Measurements from ENCODE around the gene EFNB3.

EFNB3 gene

DNA sequence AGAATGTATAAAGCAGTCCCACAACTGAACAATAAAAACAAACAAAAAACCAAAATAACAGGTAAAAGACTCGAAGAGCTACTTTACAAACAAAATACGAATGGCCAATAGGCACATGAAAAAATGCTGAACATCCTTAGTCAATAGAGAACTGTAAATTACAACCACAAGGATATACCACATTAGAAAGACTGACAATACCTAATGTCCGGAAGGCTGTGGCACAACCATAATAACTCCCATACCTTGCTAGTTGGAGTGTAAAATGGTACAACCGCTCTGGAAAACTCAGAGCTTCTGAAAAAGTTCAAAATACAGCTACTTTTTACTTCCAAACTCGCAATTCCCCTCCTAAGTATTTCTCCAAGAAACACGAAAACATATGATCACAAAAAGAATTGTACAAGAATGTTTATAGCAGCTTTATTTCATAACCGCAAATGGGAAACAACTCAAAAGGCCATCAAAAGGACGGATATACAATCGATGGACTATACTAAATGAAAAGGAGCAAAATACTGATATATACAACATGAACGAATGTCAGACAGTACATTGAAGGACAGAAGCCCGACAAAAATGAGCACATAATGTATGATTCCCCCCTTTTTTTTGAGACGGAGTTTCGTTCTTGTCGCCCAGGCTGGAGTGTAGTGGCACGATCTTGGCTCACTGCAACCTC is 20.0 kb upstream of the EFNB3 start:
- TF ChIP-seq, protein P1, sequence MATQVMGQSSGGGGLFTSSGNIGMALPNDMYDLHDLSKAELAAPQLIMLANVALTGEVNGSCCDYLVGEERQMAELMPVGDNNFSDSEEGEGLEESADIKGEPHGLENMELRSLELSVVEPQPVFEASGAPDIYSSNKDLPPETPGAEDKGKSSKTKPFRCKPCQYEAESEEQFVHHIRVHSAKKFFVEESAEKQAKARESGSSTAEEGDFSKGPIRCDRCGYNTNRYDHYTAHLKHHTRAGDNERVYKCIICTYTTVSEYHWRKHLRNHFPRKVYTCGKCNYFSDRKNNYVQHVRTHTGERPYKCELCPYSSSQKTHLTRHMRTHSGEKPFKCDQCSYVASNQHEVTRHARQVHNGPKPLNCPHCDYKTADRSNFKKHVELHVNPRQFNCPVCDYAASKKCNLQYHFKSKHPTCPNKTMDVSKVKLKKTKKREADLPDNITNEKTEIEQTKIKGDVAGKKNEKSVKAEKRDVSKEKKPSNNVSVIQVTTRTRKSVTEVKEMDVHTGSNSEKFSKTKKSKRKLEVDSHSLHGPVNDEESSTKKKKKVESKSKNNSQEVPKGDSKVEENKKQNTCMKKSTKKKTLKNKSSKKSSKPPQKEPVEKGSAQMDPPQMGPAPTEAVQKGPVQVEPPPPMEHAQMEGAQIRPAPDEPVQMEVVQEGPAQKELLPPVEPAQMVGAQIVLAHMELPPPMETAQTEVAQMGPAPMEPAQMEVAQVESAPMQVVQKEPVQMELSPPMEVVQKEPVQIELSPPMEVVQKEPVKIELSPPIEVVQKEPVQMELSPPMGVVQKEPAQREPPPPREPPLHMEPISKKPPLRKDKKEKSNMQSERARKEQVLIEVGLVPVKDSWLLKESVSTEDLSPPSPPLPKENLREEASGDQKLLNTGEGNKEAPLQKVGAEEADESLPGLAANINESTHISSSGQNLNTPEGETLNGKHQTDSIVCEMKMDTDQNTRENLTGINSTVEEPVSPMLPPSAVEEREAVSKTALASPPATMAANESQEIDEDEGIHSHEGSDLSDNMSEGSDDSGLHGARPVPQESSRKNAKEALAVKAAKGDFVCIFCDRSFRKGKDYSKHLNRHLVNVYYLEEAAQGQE (IDR thresholded peaks at IDR 0.05; ENCODE audit: insufficient replicate concordance, low read depth) = no peak
- TF ChIP-seq POLR2AphosphoS5 (IDR thresholded peaks at IDR 0.05; ENCODE audit: low read depth) (no peak), GABPA (IDR thresholded peaks at IDR 0.05; ENCODE audit: low read depth) (no peak), SPI1 (IDR thresholded peaks at IDR 0.05; ENCODE audit: borderline replicate concordance, low read depth) (no peak)
- Histone ChIP-seq H3K4me3 (replicated peaks; ENCODE audit: insufficient read depth, low read length) (peak overlapping the region; percentile 73), H3K27me3 (ENCODE audit: insufficient read depth, poor library complexity, severe bottlenecking) (no peaks in the 10 kb centered on the region), H3K27ac (replicated peaks) (peak overlapping the region; percentile 96)
- DNase-seq (ENCODE audit: low read depth in 1 of 2, low spot score in 1 of 2) = no peak

DNA sequence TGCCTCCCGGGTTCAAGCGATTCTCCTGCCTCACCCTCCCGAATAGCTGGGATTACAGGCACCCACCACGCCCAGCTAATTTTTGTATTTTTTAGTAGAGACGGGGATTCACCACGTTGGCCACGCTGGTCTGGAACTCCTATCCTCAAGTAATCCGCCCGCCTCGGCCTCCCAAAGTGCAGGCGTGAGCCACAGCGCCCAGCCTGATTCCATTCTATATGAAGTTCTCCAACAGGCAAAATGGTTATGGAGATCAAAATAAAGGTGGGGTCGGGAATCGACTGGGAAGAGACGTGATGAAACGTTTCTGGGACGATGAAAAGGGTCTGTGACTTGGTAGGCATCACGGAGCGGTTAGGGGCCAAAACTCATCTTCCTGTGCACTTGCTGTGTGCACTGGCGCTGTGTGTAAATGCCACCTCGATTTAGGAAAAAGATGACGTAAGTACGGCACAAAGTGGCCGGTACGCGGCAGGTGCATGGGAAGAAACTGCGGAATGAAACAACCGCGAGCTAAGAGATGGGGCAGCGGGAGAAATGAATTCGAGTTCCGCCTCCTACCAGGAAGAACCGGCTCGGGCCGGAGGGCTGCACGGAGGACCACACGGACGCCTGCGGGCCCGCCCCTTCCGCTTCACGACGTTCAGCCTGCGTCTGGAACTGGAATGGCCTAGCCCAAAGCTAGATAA is 19.3 kb upstream of the EFNB3 start:
- Histone ChIP-seq H3K27me3 (ENCODE audit: insufficient read depth, poor library complexity, severe bottlenecking) (no peaks in the 10 kb centered on the region), H3K4me3 (replicated peaks; ENCODE audit: insufficient read depth, low read length) (peak overlapping the region; percentile 73), H3K27ac (replicated peaks) (peak overlapping the region; percentile 96)
- TF ChIP-seq GABPA (IDR thresholded peaks at IDR 0.05; ENCODE audit: low read depth) = peak; percentile 66
- TF ChIP-seq, protein P1 (IDR thresholded peaks at IDR 0.05; ENCODE audit: insufficient replicate concordance, low read depth) = no peak
- DNase-seq (ENCODE audit: low read depth in 1 of 2, low spot score in 1 of 2) = peak; percentile 79 to 84

DNA sequence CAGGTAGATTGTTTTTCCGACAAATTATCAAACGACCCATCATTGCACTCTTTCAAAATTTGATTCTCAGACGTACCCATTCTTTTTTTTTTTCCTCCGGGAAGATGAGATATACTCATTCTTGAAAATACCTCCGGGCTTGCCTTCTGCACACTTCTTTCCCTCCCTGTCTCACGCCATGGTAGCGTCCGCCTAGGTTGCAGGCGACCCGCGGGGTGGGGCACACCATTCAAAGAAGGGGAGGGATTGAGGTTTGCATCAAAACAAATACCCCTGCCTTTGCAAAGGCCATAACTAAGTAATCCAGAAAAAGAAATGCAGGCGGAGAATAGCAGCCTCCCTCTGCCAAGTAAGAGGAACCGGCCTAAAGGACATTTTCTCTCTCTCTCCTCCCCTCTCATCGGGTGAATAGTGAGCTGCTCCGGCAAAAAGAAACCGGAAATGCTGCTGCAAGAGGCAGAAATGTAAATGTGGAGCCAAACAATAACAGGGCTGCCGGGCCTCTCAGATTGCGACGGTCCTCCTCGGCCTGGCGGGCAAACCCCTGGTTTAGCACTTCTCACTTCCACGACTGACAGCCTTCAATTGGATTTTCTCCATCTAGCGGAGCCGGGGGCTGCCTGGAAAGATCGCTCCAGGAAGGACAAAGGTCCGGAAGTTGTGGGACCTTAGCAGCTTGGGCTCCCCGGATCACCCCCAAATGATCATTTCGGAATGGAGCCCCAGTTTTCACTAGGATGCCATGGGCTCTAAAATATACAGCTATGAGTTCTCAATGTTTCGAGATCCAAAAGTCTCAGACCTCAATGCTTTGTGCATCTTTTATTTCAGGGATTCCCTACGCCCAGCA is 18.6 kb upstream of the EFNB3 start:
- TF ChIP-seq GABPA (IDR thresholded peaks at IDR 0.05; ENCODE audit: low read depth) (no peak), POLR2AphosphoS5 (IDR thresholded peaks at IDR 0.05; ENCODE audit: low read depth) (peak; percentile 69; the same call in 1 of the 2 replicates)
- DNase-seq (ENCODE audit: low read depth in 1 of 2, low spot score in 1 of 2) = peak in 1 of 2 experiments; percentile 68
- Histone ChIP-seq H3K27me3 (ENCODE audit: insufficient read depth, poor library complexity, severe bottlenecking) (no peaks in the 10 kb centered on the region), H3K4me3 (replicated peaks; ENCODE audit: insufficient read depth, low read length) (peak overlapping the region; percentile 73), H3K27ac (replicated peaks) (peak overlapping the region; percentile 96)

DNA sequence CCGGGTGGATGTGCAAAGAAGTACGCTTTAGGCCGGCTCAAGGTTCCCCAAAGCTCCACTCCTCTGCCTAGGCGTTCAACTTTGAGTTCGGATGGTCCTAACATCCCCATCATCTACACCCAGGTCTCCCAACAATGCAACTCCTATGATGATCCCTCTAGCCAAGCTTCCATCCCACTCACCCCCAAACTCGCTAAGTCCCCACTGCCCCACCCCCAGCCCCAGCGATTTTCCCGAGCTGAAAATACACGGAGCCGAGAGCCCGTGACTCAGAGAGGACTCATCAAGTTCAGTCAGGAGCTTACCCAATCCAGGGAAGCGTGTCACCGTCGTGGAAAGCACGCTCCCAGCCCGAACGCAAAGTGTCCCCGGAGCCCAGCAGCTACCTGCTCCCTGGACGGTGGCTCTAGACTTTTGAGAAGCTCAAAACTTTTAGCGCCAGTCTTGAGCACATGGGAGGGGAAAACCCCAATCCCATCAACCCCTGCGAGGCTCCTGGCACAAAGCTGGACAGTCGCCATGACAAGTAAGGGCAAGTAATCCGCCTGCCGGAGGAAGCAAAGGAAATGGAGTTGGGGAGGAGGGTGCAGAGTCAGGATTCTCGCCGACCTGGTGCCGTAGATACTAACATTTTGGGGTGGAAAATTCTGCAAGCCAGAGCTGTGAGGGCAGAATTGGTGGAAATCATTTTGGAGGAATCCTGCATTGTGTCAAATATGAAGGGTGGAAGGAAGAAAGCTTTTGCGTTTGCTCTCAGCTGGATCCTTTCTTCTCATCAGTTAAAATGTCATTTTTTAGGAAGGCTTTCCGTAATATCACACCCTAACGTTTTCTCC is 17.7 kb upstream of the EFNB3 start, which contains the start of gene TP53:
TP53 (minus strand) TSS at position 419 of the 836 bp plus-strand sequence. CDS start 10,896 bp downstream, outside the sequence.
- peak within 1 kb of the TSS; percentile 73 for H3K4me3 ChIP-seq (replicated peaks; ENCODE audit: insufficient read depth, low read length)
- DNase-seq (ENCODE audit: low read depth in 1 of 2, low spot score in 1 of 2) = peak; percentile 89
- H3K27me3 ChIP-seq (ENCODE audit: insufficient read depth, poor library complexity, severe bottlenecking) = no peaks in the 10 kb centered on the region
- H3K27ac ChIP-seq (replicated peaks) = peak within 1 kb of the TSS; percentile 96
- TF ChIP-seq, protein P2, sequence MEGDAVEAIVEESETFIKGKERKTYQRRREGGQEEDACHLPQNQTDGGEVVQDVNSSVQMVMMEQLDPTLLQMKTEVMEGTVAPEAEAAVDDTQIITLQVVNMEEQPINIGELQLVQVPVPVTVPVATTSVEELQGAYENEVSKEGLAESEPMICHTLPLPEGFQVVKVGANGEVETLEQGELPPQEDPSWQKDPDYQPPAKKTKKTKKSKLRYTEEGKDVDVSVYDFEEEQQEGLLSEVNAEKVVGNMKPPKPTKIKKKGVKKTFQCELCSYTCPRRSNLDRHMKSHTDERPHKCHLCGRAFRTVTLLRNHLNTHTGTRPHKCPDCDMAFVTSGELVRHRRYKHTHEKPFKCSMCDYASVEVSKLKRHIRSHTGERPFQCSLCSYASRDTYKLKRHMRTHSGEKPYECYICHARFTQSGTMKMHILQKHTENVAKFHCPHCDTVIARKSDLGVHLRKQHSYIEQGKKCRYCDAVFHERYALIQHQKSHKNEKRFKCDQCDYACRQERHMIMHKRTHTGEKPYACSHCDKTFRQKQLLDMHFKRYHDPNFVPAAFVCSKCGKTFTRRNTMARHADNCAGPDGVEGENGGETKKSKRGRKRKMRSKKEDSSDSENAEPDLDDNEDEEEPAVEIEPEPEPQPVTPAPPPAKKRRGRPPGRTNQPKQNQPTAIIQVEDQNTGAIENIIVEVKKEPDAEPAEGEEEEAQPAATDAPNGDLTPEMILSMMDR (IDR thresholded peaks at IDR 0.05; ENCODE audit: insufficient read depth, low read length) = no peak
- peak; percentile 92 for TF ChIP-seq POLR2AphosphoS5 (IDR thresholded peaks at IDR 0.05; ENCODE audit: low read depth)
- TF ChIP-seq, protein P1 (IDR thresholded peaks at IDR 0.05; ENCODE audit: insufficient replicate concordance, low read depth) = peak; percentile 58
